ENCODE measurements around the gene GJA5. TPM values are rescaled to one million over a fixed set of nuclear protein-coding genes. Genes with fewer than 3 reads are reported as not detected.

The GJA5 gene
- total RNA-seq, 1 experiment from 2014 or later, result not detected

DNA sequence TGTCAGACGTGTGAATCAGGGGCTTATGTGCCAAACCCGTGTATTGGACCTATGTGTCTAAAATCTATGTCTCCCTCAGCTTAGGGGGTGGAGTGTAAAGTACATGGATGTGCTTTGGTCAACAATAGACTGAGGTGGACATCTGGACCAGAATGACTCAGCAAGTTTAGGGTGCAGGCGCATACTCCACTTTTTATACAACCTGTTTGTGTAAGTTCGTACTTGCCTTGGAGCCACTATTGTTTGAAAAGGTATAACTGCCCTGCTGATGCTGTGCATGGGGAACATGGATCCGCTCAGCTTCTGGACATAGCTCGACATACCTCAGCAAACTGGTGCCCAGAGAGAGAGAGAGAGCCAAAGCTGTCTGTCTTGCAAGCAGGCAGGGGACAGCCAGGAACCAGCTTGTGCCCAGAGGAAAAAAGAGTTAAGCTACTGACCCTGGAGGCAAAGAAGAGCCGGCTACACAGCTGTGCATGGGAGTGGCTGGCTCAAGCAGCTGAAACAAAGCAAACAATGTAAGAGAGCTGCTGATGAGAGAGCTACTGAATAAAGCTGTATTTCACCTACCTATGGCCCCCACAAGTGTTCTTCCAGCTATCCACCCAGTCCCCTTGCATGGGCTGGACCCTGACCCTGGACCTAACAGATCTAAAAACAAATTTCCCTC is 41.2 kb downstream of the GJA5 start:
- Histone ChIP-seq H3K27ac (ENCODE audit: low read depth, low read length) (no peak overlapping the region), H3K9me2 (ENCODE audit: insufficient read depth) (no peaks in the 10 kb centered on the region), H3K9me3 (ENCODE audit: control insufficient read depth in 1 of 2, insufficient read depth in 1 of 2, low read depth in 1 of 2, low read length in 2 of 2) (no peaks in the 10 kb centered on the region), H4K20me1 (ENCODE audit: insufficient read depth) (no peaks in the 10 kb centered on the region), H3K9ac (ENCODE audit: low read length) (no peak overlapping the region), H3K4me1 (ENCODE audit: control insufficient read depth in 1 of 2, insufficient read depth in 2 of 2, low read length in 2 of 2) (peaks cover 12 to 18% of the 10 kb centered on the region in 2 experiments), H3K4me2 (ENCODE audit: low read length) (no peak overlapping the region), H3K36me3 (ENCODE audit: control insufficient read depth in 1 of 2, insufficient read depth in 2 of 2, low read length in 2 of 2) (no peaks in the 10 kb centered on the region), H3K27me3 (ENCODE audit: insufficient read depth, low read length) (no peaks in the 10 kb centered on the region), H3K4me3 (replicated peaks in 1 of 2; ENCODE audit: low read depth in 1 of 2, low read length in 2 of 2) (no peak overlapping the region), H3K79me2 (ENCODE audit: insufficient read depth, low read length) (no peaks in the 10 kb centered on the region), H2AFZ (ENCODE audit: low read depth, low read length, poor library complexity, severe bottlenecking) (no peak overlapping the region)
- intact Hi-C loops (cut with micrococcal nuclease), result loop anchor here (5.0 kb wide), 1 partner anchor 47 kb away; the partner anchor contains the start of gene ACP6
- BruUV-seq (replicated peaks), result no TSS peak
- CTCF ChIA-PET, result no interaction called here
- TF ChIP-seq CBX3 (IDR thresholded peaks at IDR 0.05; ENCODE audit: low read depth) (no peak), EZH2phosphoT487 (IDR thresholded peaks at IDR 0.05; ENCODE audit: borderline replicate concordance) (no peak)
- TF ChIP-seq, protein P1, sequence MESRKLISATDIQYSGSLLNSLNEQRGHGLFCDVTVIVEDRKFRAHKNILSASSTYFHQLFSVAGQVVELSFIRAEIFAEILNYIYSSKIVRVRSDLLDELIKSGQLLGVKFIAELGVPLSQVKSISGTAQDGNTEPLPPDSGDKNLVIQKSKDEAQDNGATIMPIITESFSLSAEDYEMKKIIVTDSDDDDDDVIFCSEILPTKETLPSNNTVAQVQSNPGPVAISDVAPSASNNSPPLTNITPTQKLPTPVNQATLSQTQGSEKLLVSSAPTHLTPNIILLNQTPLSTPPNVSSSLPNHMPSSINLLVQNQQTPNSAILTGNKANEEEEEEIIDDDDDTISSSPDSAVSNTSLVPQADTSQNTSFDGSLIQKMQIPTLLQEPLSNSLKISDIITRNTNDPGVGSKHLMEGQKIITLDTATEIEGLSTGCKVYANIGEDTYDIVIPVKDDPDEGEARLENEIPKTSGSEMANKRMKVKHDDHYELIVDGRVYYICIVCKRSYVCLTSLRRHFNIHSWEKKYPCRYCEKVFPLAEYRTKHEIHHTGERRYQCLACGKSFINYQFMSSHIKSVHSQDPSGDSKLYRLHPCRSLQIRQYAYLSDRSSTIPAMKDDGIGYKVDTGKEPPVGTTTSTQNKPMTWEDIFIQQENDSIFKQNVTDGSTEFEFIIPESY (IDR thresholded peaks at IDR 0.05; ENCODE audit: extremely low read depth, insufficient replicate concordance, low read length), result no peak
- no peak for ATAC-seq
- no peak for DNase-seq (ENCODE audit: low read depth, low spot score)
- POLR2A ChIA-PET, result no interaction called here
- RAD21 ChIA-PET (ENCODE audit: low non-redundant PET in 1 of 2, low total read pairs in 2 of 2, uncharacterized antibody in 2 of 2, unreplicated experiment in 2 of 2), result no interaction called here

DNA sequence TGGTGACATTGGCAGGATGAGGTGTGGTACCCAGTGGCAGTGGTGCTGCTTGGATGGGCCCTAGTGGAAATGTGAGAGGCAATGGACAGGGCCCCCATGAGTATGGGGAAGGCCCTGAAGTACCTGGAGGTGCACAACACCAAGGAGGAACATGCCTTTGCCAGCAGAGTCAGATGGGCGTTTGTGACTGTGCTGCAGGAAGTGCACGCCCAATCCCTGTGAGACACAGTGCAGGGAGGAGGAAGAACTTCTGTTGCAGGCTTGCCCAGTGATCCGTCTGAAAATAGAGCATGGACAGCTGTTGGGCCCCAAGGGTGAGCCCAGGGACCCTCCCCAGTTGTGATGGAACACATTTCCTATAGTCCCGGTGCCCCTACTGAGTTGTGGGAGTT is 42.7 kb downstream of the GJA5 start:
- Histone ChIP-seq H3K4me3 (replicated peaks in 1 of 2; ENCODE audit: low read depth in 1 of 2, low read length in 2 of 2) (no peak overlapping the region; a peak in 1 of 4 replicates), H3K4me1 (ENCODE audit: control insufficient read depth in 1 of 2, insufficient read depth in 2 of 2, low read length in 2 of 2) (peaks cover 12 to 18% of the 10 kb centered on the region in 2 experiments), H3K27ac (ENCODE audit: low read depth, low read length) (peak overlapping the region; percentile 44; the same call in 1 of the 2 replicates), H3K9me3 (ENCODE audit: control insufficient read depth in 1 of 2, insufficient read depth in 1 of 2, low read depth in 1 of 2, low read length in 2 of 2) (no peaks in the 10 kb centered on the region), H3K27me3 (ENCODE audit: insufficient read depth, low read length) (no peaks in the 10 kb centered on the region), H3K4me2 (ENCODE audit: low read length) (peak overlapping the region; percentile 57), H4K20me1 (ENCODE audit: insufficient read depth) (no peaks in the 10 kb centered on the region), H2AFZ (ENCODE audit: low read depth, low read length, poor library complexity, severe bottlenecking) (no peak overlapping the region), H3K9me2 (ENCODE audit: insufficient read depth) (no peaks in the 10 kb centered on the region), H3K9ac (ENCODE audit: low read length) (no peak overlapping the region), H3K79me2 (ENCODE audit: insufficient read depth, low read length) (no peaks in the 10 kb centered on the region), H3K36me3 (ENCODE audit: control insufficient read depth in 1 of 2, insufficient read depth in 2 of 2, low read length in 2 of 2) (no peaks in the 10 kb centered on the region)
- ChIA-PET CTCF (interaction anchor here (1.3 to 1.4 kb wide), 2 partner anchors 123 to 175 kb away, joined by 3 to 12 read pairs; no protein-coding TSS in a partner anchor), POLR2A (interaction anchor here (1.6 kb wide), 1 partner anchor 546 kb away, joined by 4 read pairs; no protein-coding TSS in a partner anchor), RAD21 (ENCODE audit: low non-redundant PET in 1 of 2, low total read pairs in 2 of 2, uncharacterized antibody in 2 of 2, unreplicated experiment in 2 of 2) (no interaction called here)
- ATAC-seq (peak; percentile 28), DNase-seq (ENCODE audit: low read depth, low spot score) (no peak)
- TF ChIP-seq ZNF274 (IDR thresholded peaks at IDR 0.05; ENCODE audit: low read depth, low read length) (no peak), ELF1 (IDR thresholded peaks at IDR 0.05; ENCODE audit: borderline replicate concordance, low read depth) (no peak), SRF (IDR thresholded peaks at IDR 0.05; ENCODE audit: low read depth) (no peak), SIN3A (IDR thresholded peaks at IDR 0.05; ENCODE audit: low read depth) (no peak), YY1 (IDR thresholded peaks at IDR 0.05; ENCODE audit: extremely low read depth, insufficient replicate concordance, low read depth, low read length) (no peak), EZH2phosphoT487 (IDR thresholded peaks at IDR 0.05; ENCODE audit: borderline replicate concordance) (no peak), POLR2A (IDR thresholded peaks at IDR 0.05; ENCODE audit: borderline replicate concordance, extremely low read depth, insufficient read depth, insufficient read length) (no peak)
- TF ChIP-seq, protein P1 (IDR thresholded peaks at IDR 0.05; ENCODE audit: extremely low read depth, insufficient replicate concordance, low read length), result no peak
- TF ChIP-seq, protein P2, sequence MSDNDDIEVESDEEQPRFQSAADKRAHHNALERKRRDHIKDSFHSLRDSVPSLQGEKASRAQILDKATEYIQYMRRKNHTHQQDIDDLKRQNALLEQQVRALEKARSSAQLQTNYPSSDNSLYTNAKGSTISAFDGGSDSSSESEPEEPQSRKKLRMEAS (IDR thresholded peaks at IDR 0.05), result no peak
- intact Hi-C loops (cut with micrococcal nuclease), result loop anchor here (5.0 kb wide), 1 partner anchor 45 kb away; the partner anchor contains the start of gene ACP6
- no TSS peak for BruUV-seq (replicated peaks)
